HFFc6 (cell line): ENCODE measurements around the gene SUCLG2. TPM values are rescaled to one million over a fixed set of nuclear protein-coding genes. Genes with fewer than 3 reads are reported as not detected.

Experiments
- DNase-seq: peaks from one replicate; pipeline ENCODE4 v3.0.0-alpha.2; 2018
- H3K27ac Mint-ChIP-seq: 2 replicates; pipeline ENCODE4 v1.8.0; 2020; ENCODE audit warnings: mild to moderate bottlenecking, mixed read lengths
- H3K27me3 Mint-ChIP-seq: 2 replicates; pipeline ENCODE4 v1.8.0; 2021; ENCODE audit warnings: mild to moderate bottlenecking, moderate library complexity, mixed read lengths; ENCODE audit not compliant: insufficient read depth
- H3K36me3 Mint-ChIP-seq: 2 replicates; pipeline ENCODE4 v1.8.0; 2021; ENCODE audit warnings: low read depth, mixed read lengths
- H3K4me1 Mint-ChIP-seq: 2 replicates; pipeline ENCODE4 v1.8.0; 2020; ENCODE audit warnings: low read depth, mixed read lengths
- H3K4me3 Mint-ChIP-seq: 2 replicates; pipeline ENCODE4 v1.8.0; 2020; ENCODE audit warnings: mild to moderate bottlenecking, moderate library complexity, mixed read lengths
- H3K9me3 Mint-ChIP-seq: 2 replicates; pipeline ENCODE4 v1.8.0; 2020; ENCODE audit warnings: mild to moderate bottlenecking, mixed read lengths
- CTCF ChIP-seq: fragments of 200-600 bp; sonication (generic); IDR thresholded peaks from 2 replicates; pipeline ENCODE4 v1.5.0; 2021; ENCODE audit warnings: antibody characterized with exemption, mild to moderate bottlenecking
- total RNA-seq, 6 experiments: library from RNA; stranded (reverse); fragmentation: NEBNext Ultra II Directional; extraction: Animal tissue kit (Norgen Biotek cat#: 25700); gene quantifications; 2 replicates in 1 of 6; 3 replicates in 5 of 6; pipeline ENCODE4 v1.2.3, GENCODE V29; 2021

SUCLG2 gene
- total RNA-seq, 6 experiments from 2014 or later = 50.2 to 81.4 (median 75.2) TPM

DNA sequence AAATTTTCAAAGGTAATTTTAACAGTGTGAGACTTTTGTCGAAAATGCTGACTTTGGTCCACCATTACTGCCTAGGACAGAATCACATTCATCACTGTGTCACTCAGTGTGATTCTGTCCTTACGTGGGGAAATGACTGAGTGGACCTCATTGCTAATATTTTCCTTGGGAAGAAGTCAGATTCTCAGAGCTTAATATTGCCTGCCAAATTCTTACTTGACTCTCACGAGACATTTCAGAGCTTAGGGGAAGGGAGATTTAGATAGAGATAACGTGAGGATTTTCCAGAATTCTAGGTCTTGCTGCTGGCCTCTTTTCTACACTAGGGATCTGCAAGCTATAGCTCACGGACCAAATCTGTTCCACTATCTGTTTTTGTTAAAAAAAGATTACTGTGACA is 270.4 kb downstream of the SUCLG2 start:
- no peaks in the 10 kb centered on the region for H3K9me3 Mint-ChIP-seq
- no peak for TF ChIP-seq CTCF
- H3K4me1 Mint-ChIP-seq = peaks cover 11% of the 10 kb centered on the region
- no peak overlapping the region for H3K4me3 Mint-ChIP-seq
- H3K27me3 Mint-ChIP-seq = peaks cover 2% of the 10 kb centered on the region; the same call in 1 of the 2 replicates
- H3K27ac Mint-ChIP-seq = no peak overlapping the region
- DNase-seq = no peak
- peaks cover 5% of the 10 kb centered on the region; the same call in 1 of the 2 replicates for H3K36me3 Mint-ChIP-seq

GRCh38 chr3:67383379-67383778 is 271.0 kb downstream of the SUCLG2 start:
- Mint-ChIP-seq H3K36me3 (peaks cover 5% of the 10 kb centered on the region; the same call in 1 of the 2 replicates), H3K27me3 (peaks cover 2% of the 10 kb centered on the region; the same call in 1 of the 2 replicates), H3K27ac (no peak overlapping the region), H3K9me3 (no peaks in the 10 kb centered on the region), H3K4me1 (peaks cover 9% of the 10 kb centered on the region), H3K4me3 (no peak overlapping the region)
- TF ChIP-seq CTCF = no peak
- no peak for DNase-seq

- H3K4me3 Mint-ChIP-seq = no peak overlapping the region
- no peak overlapping the region for H3K27ac Mint-ChIP-seq
- no peaks in the 10 kb centered on the region for H3K9me3 Mint-ChIP-seq
- no peak for TF ChIP-seq CTCF
- H3K4me1 Mint-ChIP-seq = peaks cover 9% of the 10 kb centered on the region
- H3K36me3 Mint-ChIP-seq = peaks cover 5% of the 10 kb centered on the region; the same call in 1 of the 2 replicates
- no peak for DNase-seq
- peaks cover 2% of the 10 kb centered on the region; the same call in 1 of the 2 replicates for H3K27me3 Mint-ChIP-seq
Observed at GRCh38 chr3:67382536-67382935, 271.9 kb downstream of the SUCLG2 start.

DNA sequence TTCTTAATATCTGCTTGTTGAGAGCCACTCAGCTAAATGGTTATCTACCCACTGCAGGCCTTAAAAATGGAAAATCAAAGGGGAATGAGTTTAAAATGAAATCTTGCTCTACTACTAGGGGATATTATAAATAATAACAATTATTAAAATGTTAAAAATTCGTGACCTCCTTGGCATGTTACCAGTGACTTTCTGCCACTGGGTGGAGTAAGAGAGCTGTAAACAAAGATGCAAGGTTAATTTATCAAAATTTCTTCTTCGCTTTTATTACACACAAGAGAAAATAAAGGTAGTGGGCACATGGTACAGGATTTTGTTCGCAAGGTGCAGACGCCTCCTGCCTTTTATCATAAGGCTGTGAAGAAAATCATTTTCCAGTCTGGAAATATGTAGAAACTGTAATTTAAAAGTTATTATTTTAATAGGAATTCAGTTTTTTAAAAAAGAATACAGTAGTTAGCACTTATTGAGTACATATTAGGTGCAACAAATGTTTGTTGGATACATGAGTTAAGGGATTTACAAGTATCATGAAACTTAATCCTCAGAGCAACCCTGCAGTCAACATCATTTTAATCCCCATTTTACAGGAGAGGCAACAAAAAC is 272.6 kb downstream of the SUCLG2 start:
- H3K27me3 Mint-ChIP-seq = peaks cover 2% of the 10 kb centered on the region; the same call in 1 of the 2 replicates
- H3K4me3 Mint-ChIP-seq = no peak overlapping the region
- peaks cover 9% of the 10 kb centered on the region for H3K4me1 Mint-ChIP-seq
- no peaks in the 10 kb centered on the region for H3K9me3 Mint-ChIP-seq
- no peak for DNase-seq
- peaks cover 1% of the 10 kb centered on the region; the same call in 1 of the 2 replicates for H3K36me3 Mint-ChIP-seq
- no peak overlapping the region for H3K27ac Mint-ChIP-seq
- peak; percentile 90 for TF ChIP-seq CTCF

- no peak for DNase-seq
- no peak for TF ChIP-seq CTCF
- peaks cover 2% of the 10 kb centered on the region; the same call in 1 of the 2 replicates for H3K27me3 Mint-ChIP-seq
- peaks cover 6% of the 10 kb centered on the region; the same call in 1 of the 2 replicates for H3K36me3 Mint-ChIP-seq
- no peak overlapping the region for H3K27ac Mint-ChIP-seq
- H3K4me3 Mint-ChIP-seq = no peak overlapping the region
- H3K9me3 Mint-ChIP-seq = no peaks in the 10 kb centered on the region
- H3K4me1 Mint-ChIP-seq = peaks cover 9% of the 10 kb centered on the region
Observed at GRCh38 chr3:67380118-67380517, 274.3 kb downstream of the SUCLG2 start.
